Activated naive CD8-positive, alpha-beta T cell (primary cell): ENCODE measurements around the gene GORASP2.

ENCODE experiments used
- H3K27ac Mint-ChIP-seq: one replicate; pipeline ENCODE4 v1.8.0; 2021; ENCODE audit warnings: mixed read lengths
- H3K27me3 Mint-ChIP-seq: one replicate; pipeline ENCODE4 v1.8.0; 2021; ENCODE audit warnings: mixed read lengths
- H3K36me3 Mint-ChIP-seq: one replicate; pipeline ENCODE4 v1.8.0; 2021; ENCODE audit warnings: mixed read lengths
- H3K4me1 Mint-ChIP-seq: one replicate; pipeline ENCODE4 v1.8.0; 2021; ENCODE audit warnings: low read depth, mixed read lengths
- H3K4me3 Mint-ChIP-seq: one replicate; pipeline ENCODE4 v1.8.0; 2021; ENCODE audit warnings: mild to moderate bottlenecking, mixed read lengths
- H3K9me3 Mint-ChIP-seq: one replicate; pipeline ENCODE4 v1.8.0; 2021; ENCODE audit warnings: low read depth, mixed read lengths

Gene GORASP2

DNA sequence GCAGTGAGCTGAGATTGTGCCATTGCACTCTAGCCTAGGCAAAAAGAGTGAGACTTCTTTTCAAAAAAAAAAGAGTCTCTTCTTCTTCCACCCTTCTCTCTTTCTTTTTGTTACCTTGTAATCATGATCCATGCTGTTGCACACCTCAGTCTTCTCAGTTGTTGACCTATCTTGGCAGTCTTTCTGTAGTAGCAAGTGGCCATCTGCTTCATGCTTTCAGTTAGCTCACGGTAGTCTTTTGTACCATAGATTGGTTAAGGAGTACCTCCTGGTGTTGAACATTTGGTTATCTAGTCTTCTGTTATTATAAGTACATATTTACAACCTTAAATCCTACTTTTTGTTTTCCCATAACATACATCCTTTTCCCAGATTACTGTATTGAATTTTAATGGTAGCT is 3.1 kb downstream of the GORASP2 start:
- Mint-ChIP-seq H3K4me3 (peak overlapping the region; percentile 70), H3K27ac (peak overlapping the region; percentile 67), H3K36me3 (peaks cover 4% of the 10 kb centered on the region), H3K4me1 (peaks cover 63% of the 10 kb centered on the region), H3K27me3 (no peaks in the 10 kb centered on the region), H3K9me3 (no peaks in the 10 kb centered on the region)

DNA sequence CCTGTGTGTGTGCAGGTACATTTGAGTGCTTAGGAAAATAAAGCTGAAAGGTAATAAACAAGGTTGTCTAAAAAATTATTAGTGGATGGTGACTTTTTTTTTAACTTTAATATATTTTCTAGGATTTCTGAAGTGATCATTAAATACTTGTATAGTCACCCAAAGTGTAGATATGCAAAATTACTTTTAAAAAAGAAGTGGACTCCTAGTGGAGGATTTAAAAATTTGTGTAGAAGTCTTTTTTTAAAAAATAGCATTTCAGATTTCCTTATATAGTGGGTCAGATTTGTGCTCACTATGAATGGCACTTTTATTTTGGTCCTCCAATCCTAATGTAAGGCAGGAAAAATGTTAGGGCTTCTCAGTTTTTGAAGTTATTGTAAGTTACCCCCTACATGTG is 3.9 kb downstream of the GORASP2 start:
- no peaks in the 10 kb centered on the region for H3K27me3 Mint-ChIP-seq
- no peak overlapping the region for H3K4me3 Mint-ChIP-seq
- H3K4me1 Mint-ChIP-seq: peaks cover 69% of the 10 kb centered on the region
- H3K9me3 Mint-ChIP-seq: no peaks in the 10 kb centered on the region
- H3K27ac Mint-ChIP-seq: no peak overlapping the region
- peaks cover 4% of the 10 kb centered on the region for H3K36me3 Mint-ChIP-seq

DNA sequence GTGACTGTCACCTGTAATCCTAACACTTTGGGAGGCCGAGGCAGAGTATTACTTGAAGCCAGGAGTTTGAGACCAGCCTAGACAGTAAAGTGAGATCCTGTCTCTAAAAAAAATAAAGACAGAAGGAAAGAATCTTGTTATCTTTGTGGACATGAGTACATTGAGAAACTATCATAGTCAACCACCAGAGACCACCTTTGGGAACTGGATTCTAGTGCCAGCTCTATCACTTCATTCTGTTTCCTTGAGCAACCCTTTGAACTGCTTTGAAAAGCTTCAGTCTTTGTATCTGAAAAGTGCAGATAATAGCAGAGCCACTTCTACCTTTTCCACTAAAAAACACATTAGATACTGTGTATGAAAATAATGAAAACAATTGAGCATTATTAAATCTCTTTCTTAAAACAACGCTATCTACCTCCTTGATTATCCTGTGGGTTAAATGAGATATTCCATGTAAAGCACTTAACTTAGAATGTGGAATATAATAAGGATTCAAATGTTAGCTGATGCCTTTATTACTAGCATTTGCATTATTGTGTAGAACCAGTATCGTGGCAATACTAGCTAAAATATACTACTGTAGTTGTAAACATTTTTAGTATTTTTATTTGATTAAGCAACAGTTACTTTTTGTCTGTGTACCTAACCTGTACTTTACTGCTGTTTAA is 8.8 kb downstream of the GORASP2 start:
- Mint-ChIP-seq H3K27me3 (no peaks in the 10 kb centered on the region), H3K4me3 (no peak overlapping the region), H3K9me3 (no peaks in the 10 kb centered on the region), H3K36me3 (no peaks in the 10 kb centered on the region), H3K4me1 (peaks cover 82% of the 10 kb centered on the region), H3K27ac (no peak overlapping the region)

DNA sequence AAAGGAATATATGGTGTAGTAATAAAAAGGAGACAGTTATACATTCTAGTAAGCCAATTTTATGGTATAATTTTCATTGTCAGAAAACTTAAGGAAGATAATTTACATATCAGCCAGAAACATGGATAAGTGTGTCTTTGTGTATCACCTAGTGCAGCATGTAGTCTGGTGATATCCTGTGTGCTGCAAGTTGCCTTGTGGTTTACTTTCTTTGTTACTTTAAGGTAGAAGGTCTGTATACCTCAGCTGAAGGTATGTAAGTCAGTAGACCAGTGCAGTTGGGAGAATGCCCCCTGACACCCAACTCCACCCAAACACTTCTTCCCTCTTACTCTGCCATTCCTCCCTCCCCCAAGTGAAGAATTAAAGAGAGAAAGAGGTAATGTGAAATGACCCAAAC is 11.0 kb downstream of the GORASP2 start:
- Mint-ChIP-seq H3K4me3 (no peak overlapping the region), H3K36me3 (no peaks in the 10 kb centered on the region), H3K27ac (no peak overlapping the region), H3K4me1 (peaks cover 80% of the 10 kb centered on the region), H3K27me3 (no peaks in the 10 kb centered on the region), H3K9me3 (no peaks in the 10 kb centered on the region)

DNA sequence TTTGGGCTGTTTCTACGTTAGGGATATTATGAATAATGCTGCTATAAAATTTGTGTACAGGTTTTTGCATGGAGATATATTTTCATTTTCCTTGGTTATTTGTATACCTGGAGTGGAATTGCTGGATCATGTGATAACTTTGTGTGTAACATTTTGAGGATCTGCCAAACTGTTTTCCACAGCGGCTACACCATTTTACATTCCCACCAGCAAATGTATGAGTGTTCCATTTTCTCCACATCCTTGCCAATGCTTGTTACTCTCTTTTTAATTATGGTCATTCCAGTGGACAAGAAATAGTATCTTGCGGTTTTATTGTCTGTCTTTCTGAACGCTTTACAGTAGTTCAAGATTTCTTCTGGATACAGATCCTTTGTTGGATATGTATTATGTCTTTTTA is 13.6 kb downstream of the GORASP2 start:
- H3K27ac Mint-ChIP-seq: peak overlapping the region; percentile 9
- no peaks in the 10 kb centered on the region for H3K9me3 Mint-ChIP-seq
- H3K4me1 Mint-ChIP-seq: peaks cover 82% of the 10 kb centered on the region
- H3K4me3 Mint-ChIP-seq: no peak overlapping the region
- no peaks in the 10 kb centered on the region for H3K27me3 Mint-ChIP-seq
- H3K36me3 Mint-ChIP-seq: no peaks in the 10 kb centered on the region

DNA sequence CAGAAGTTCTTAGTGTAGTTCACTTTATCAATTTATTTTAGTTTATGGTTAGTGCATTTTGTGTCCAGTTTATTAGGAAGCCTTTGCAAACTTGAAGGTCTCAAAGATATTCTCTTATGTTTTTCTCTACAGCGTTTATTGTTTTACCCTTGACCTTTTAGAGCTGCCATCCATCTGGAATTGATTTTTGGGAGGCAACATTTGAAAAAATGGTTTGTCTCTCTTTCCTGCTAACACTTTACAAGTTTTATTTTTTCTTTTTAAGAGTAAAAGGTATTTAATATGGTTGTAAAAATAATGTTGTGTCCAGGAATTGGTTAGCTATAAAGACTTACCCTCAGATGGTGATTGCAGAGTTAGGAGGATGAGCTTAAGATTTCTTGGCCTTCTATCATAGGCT is 14.0 kb downstream of the GORASP2 start:
- peaks cover 78% of the 10 kb centered on the region for H3K4me1 Mint-ChIP-seq
- H3K27ac Mint-ChIP-seq: peak overlapping the region; percentile 9
- no peaks in the 10 kb centered on the region for H3K9me3 Mint-ChIP-seq
- no peaks in the 10 kb centered on the region for H3K36me3 Mint-ChIP-seq
- H3K27me3 Mint-ChIP-seq: no peaks in the 10 kb centered on the region
- H3K4me3 Mint-ChIP-seq: no peak overlapping the region

DNA sequence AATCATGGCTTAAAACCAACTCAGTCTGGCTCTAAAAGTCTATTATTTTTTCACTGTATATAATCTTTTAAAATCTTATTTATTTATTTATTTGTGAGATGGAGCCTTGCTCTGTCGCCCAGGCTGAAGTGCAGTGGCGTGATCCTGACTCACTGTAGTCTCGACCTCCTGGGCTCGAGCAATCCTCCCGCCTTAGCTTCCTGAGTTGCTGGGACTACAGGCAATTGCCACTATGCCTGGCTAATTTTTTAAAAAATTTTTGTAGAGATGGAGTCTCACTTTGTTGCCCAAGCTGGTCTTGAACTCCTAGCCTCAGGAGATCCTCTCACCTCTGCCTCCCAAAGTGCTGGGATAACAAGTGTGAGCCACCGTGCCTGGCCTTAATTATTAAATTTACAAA is 14.5 kb downstream of the GORASP2 start:
- H3K4me1 Mint-ChIP-seq: peaks cover 76% of the 10 kb centered on the region
- H3K4me3 Mint-ChIP-seq: no peak overlapping the region
- H3K27ac Mint-ChIP-seq: peak overlapping the region; percentile 12
- no peaks in the 10 kb centered on the region for H3K9me3 Mint-ChIP-seq
- H3K36me3 Mint-ChIP-seq: no peaks in the 10 kb centered on the region
- H3K27me3 Mint-ChIP-seq: no peaks in the 10 kb centered on the region

DNA sequence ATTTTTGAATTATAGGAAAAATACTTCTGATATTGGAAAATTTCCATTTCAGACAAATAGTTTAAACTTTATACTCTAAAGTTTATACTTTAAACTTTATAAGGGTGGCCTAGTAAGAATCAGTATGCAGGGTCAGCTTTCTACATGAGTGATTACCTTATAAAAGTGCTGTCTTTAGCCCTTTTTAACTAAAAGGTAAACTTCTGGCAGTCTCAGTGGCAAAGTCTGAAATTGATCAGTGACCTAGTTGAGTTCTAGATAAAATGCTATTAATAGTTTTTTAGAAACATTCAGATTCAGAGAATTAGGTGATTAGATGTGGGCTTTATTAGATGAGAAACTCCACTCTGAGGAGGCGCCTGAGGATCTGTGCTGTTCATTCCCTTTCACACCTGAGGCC is 15.5 kb downstream of the GORASP2 start:
- Mint-ChIP-seq H3K27ac (no peak overlapping the region), H3K4me1 (peaks cover 67% of the 10 kb centered on the region), H3K4me3 (no peak overlapping the region), H3K9me3 (no peaks in the 10 kb centered on the region), H3K27me3 (no peaks in the 10 kb centered on the region), H3K36me3 (no peaks in the 10 kb centered on the region)

DNA sequence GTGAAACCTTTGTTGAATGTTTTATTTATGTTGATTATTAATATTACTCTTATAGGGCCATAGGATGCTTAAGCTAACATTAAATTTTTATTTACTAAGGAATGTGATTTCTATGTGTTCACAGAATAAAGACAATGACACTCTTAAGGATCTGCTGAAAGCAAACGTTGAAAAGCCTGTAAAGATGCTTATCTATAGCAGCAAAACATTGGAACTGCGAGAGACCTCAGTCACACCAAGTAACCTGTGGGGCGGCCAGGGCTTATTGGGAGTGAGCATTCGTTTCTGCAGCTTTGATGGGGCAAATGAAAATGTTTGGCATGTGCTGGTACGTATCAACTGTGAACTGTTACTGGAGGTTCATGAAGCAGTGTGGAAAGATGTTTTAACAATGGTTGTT is 20.4 kb downstream of the GORASP2 start:
- Mint-ChIP-seq H3K4me1 (peaks cover 22% of the 10 kb centered on the region), H3K9me3 (no peaks in the 10 kb centered on the region), H3K4me3 (no peak overlapping the region), H3K27me3 (no peaks in the 10 kb centered on the region), H3K27ac (peak overlapping the region; percentile 50), H3K36me3 (peaks cover 10% of the 10 kb centered on the region)

DNA sequence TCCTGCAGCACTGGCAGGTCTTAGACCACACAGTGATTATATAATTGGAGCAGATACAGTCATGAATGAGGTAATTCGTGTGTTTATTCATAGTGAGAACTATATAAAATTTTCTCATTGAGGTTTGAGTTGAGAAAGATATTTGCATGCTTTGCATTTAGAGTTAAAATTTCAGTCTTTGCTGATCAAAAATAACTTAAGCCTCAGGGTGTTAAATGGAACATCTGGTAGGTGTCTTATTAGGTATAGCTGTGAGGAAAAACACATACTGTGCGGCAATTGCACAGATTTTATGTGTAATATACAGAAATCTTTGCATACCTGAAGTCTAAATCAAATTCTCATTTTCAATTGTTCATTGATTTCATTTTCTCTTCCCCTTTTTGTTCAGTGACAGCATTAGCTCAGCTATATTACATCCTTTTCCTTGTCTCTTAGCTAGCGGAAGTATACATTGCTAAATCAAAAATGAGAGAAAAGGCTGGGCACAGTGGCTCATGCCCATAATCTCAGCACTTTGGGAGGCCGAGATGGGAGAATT is 21.2 kb downstream of the GORASP2 start:
- peaks cover 18% of the 10 kb centered on the region for H3K4me1 Mint-ChIP-seq
- peak overlapping the region; percentile 18 for H3K27ac Mint-ChIP-seq

DNA sequence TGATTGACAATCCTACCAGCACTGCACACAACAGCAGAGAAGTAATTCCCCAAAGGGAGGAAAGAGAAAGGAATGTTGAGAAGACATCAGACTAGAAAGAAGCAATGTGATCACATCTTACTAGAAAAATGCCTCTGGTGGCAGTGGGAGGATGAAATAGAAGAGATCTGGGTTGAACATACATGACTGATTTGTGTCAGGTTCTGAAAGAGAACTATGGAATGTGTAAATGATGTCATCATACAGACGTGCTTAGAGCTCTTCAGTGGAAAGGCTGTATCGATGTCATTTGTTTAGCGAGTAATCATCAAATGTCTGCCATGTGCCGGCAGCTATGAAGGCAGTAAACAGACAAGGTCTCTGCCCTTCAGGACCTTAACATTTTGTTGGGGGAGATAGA is 24.9 kb downstream of the GORASP2 start:
- Mint-ChIP-seq H3K4me1 (no peaks in the 10 kb centered on the region), H3K4me3 (no peak overlapping the region), H3K36me3 (peaks cover 13% of the 10 kb centered on the region), H3K27ac (peak overlapping the region; percentile 1), H3K9me3 (no peaks in the 10 kb centered on the region), H3K27me3 (no peaks in the 10 kb centered on the region)

More for the DNA sequence above, 21.2 kb downstream of the GORASP2 start:
- Mint-ChIP-seq H3K27me3 (no peaks in the 10 kb centered on the region), H3K4me3 (no peak overlapping the region), H3K36me3 (peaks cover 10% of the 10 kb centered on the region), H3K9me3 (no peaks in the 10 kb centered on the region)

DNA sequence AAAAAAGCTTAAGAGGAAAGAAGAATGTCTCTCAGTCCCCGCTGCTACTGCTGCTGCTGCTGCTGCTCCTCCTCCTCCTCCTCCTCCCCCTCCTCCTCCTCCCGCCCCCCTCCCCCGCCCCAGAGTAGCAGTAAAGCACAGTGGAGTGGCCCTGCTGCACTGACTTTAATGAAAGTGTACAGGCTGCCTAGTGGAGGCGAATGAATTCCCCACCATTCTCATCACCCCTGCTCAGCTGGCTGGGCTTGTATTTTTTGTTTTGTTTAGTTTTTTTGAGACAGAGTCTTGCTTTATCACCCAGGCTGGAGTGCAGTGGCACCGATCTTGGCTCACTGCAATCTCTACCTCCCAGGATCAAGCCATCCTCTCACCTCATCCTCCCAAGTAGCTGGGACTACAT is 34.3 kb downstream of the GORASP2 start:
- H3K36me3 Mint-ChIP-seq: peaks cover 4% of the 10 kb centered on the region
- no peaks in the 10 kb centered on the region for H3K4me1 Mint-ChIP-seq
- H3K9me3 Mint-ChIP-seq: no peaks in the 10 kb centered on the region
- H3K27ac Mint-ChIP-seq: no peak overlapping the region
- no peak overlapping the region for H3K4me3 Mint-ChIP-seq
- no peaks in the 10 kb centered on the region for H3K27me3 Mint-ChIP-seq

DNA sequence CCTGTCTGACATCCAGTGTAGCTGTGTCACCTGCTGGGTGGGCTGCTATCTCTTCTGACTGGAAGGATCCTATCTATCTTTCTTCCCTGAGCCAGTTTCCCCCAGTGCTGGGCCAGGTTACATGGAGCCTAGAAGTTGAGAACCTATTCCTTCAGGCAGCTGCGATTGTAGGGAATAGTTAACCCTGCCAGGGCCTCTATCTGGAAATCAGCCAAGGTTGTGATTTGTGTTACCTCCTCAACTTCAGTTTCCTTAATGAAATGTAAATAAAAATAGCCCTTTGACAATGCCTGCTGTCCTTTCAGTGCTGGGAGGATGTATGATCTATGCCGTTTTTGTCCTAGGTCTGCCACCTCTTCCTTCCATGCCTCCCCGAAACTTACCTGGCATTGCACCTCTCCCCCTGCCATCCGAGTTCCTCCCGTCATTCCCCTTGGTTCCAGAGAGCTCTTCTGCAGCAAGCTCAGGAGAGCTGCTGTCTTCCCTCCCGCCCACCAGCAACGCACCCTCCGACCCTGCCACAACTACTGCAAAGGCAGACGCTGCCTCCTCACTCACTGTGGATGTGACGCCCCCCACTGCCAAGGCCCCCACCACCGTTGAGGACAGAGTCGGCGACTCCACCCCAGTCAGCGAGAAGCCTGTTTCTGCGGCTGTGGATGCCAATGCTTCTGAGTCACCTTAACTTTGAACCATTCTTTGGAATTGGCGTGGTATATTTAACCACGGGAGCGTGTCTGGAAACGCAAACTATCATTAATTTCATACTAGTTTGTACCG is 36.6 kb downstream of the GORASP2 start:
- Mint-ChIP-seq H3K9me3 (no peaks in the 10 kb centered on the region), H3K27ac (no peak overlapping the region), H3K4me3 (no peak overlapping the region), H3K36me3 (peaks cover 4% of the 10 kb centered on the region), H3K4me1 (no peaks in the 10 kb centered on the region), H3K27me3 (no peaks in the 10 kb centered on the region)

DNA sequence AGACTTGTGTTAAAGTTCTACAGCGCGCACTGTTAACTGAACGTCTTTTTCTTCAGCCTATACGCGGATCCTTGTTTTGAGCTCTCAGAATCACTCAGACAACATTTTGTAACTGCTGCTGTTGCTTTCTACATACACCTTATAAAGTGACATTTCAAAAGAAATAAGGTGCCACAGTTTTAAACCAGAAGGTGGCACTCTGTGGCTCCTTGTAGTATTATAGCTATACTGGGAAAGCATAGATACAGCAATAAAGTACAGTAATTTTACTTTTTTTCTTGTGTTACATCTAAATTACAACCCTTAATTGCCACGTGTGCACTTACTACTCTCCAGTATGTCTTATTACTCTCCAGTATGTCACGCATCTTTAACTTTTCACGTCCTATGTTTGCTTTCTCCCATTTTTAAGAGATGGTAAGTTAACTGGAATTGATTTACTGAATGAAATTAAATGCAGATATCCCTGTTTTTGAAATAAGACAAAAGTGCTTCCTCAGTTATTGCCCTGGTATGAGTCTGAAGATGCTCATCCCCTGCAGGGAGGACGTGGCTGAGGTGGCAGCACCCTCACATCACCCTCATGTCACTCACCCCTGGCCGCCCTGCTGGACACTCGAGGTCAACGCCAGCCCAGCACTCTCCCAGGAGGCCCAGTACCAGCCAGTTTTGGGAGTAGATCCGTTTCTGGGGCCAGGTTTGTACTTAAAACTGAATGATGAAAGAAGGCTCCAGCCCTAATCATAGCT is 37.8 kb downstream of the GORASP2 start:
- Mint-ChIP-seq H3K4me3 (no peak overlapping the region), H3K27me3 (no peaks in the 10 kb centered on the region), H3K9me3 (no peaks in the 10 kb centered on the region), H3K4me1 (no peaks in the 10 kb centered on the region), H3K36me3 (peaks cover 4% of the 10 kb centered on the region), H3K27ac (no peak overlapping the region)

DNA sequence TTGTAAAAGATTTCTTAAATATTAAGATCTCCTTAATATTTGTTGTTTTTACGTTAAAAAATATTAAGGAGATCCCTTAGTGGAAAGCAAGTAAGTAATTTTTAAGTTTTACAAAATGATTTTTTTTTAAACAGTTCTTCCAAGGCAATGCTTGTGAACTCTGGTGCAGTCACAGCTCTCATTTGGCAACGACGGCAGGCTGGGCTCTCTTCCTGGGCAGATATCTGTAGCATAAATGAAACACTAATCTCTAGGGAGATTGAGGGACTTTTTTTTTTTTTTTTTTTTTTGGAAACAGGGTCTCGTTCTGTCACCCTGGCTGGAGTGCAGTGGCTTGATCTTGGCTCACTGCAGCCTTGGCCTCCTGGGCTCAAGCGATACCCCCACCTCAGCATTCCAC is 38.5 kb downstream of the GORASP2 start:
- Mint-ChIP-seq H3K4me3 (no peak overlapping the region), H3K27ac (peak overlapping the region; percentile 3), H3K4me1 (no peaks in the 10 kb centered on the region), H3K27me3 (no peaks in the 10 kb centered on the region), H3K36me3 (peaks cover 4% of the 10 kb centered on the region), H3K9me3 (no peaks in the 10 kb centered on the region)
